ENCODE measurements around the gene OVAAL. TPM values are rescaled to one million over a fixed set of nuclear protein-coding genes. Genes with fewer than 3 reads are reported as not detected.

The OVAAL gene
- polyA plus RNA-seq, 3 donors = not detected

GRCh38 chr1:180585994-180586359 is 27.2 kb downstream of the OVAAL start:
- Mint-ChIP-seq H3K9me3 (peaks cover 0 to 17% (median 8%) of the 10 kb centered on the region in 7 donors), H3K36me3 (no peaks in the 10 kb centered on the region), H3K4me3 (no peak overlapping the region), H3K27me3 (ENCODE audit: low read depth in 3 of 3) (peaks cover 3 to 5% (median 3%) of the 10 kb centered on the region in 3 donors), H3K27ac (peak overlapping the region in 1 of 7 donors; percentile 38), H3K4me1 (peaks cover 5% of the 10 kb centered on the region)
- Histone ChIP-seq H3K9ac (ENCODE audit: insufficient read depth, low read length, poor library complexity, severe bottlenecking) (no peak overlapping the region), H4K20me1 (ENCODE audit: insufficient read depth, low read length) (no peaks in the 10 kb centered on the region), H3K27ac (ENCODE audit: low read depth in 1 of 2, low read length in 2 of 2) (no peak overlapping the region), H3K79me2 (ENCODE audit: insufficient read depth, low read length) (no peaks in the 10 kb centered on the region), H3K27me3 (ENCODE audit: control insufficient read depth in 2 of 2, insufficient read depth in 2 of 2, low read length in 2 of 2) (no peaks in the 10 kb centered on the region), H3K4me1 (ENCODE audit: control insufficient read depth in 1 of 2, insufficient read depth in 2 of 2, low read length in 2 of 2) (peaks cover 0 to 3% of the 10 kb centered on the region in 2 donors), H3K4me2 (replicated peaks; ENCODE audit: extremely low read depth, low read length, poor library complexity, severe bottlenecking) (no peak overlapping the region), H3K36me3 (replicated peaks in 1 of 2; ENCODE audit: control insufficient read depth in 1 of 2, insufficient read depth in 2 of 2, low read length in 2 of 2) (no peaks in the 10 kb centered on the region), H3K9me3 (replicated peaks in 1 of 2; ENCODE audit: control insufficient read depth in 1 of 2, insufficient read depth in 1 of 2, low read length in 2 of 2) (peaks cover 3 to 6% of the 10 kb centered on the region in 2 donors), H3K4me3 (replicated peaks in 1 of 3; ENCODE audit: low read depth in 2 of 3, low read length in 3 of 3) (no peak overlapping the region), H2AFZ (ENCODE audit: insufficient read depth, low read depth, low read length, poor library complexity, severe bottlenecking) (no peak overlapping the region)
- no peak for DNase-seq
- WGBS (ENCODE audit: insufficient coverage) = 96% methylated on average over 4 of the region's 4 CpGs
- no peak for TF ChIP-seq CTCF (IDR thresholded peaks at IDR 0.05)
- intact Hi-C loops (cut with micrococcal nuclease) = no loop called here

DNA sequence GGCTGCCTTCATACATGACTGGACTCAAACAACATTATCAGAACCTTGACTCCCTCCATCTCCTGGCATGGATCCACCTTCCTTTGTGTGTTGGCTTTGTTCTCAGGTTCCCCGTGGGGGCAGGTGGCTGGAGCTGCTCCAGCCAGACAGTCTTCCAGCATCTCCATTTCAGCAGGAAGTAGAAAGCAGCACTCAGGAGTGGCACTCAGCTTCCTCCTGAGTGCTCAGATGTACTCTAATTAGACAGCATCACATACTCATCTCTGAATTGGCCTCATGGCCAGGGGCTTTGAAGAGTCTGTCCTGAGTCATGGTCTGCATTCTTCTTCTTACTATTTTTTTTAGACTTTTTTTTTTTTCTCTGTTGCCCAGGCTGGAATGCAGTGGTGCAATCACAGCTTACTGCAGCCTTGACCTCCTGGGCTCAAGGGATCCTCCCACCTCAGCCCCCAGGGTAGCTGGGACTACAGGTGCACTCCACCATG is 27.9 kb downstream of the OVAAL start:
- H3K36me3 Mint-ChIP-seq = no peaks in the 10 kb centered on the region
- intact Hi-C loops (cut with micrococcal nuclease) = no loop called here

More for the DNA sequence above, 27.9 kb downstream of the OVAAL start:
- Histone ChIP-seq H3K4me3 (replicated peaks in 1 of 3; ENCODE audit: low read depth in 2 of 3, low read length in 3 of 3) (no peak overlapping the region), H3K4me1 (ENCODE audit: control insufficient read depth in 1 of 2, insufficient read depth in 2 of 2, low read length in 2 of 2) (peaks cover 0 to under 1% of the 10 kb centered on the region in 2 donors), H3K9ac (ENCODE audit: insufficient read depth, low read length, poor library complexity, severe bottlenecking) (no peak overlapping the region), H3K27me3 (ENCODE audit: control insufficient read depth in 2 of 2, insufficient read depth in 2 of 2, low read length in 2 of 2) (no peaks in the 10 kb centered on the region), H3K4me2 (replicated peaks; ENCODE audit: extremely low read depth, low read length, poor library complexity, severe bottlenecking) (no peak overlapping the region), H3K79me2 (ENCODE audit: insufficient read depth, low read length) (no peaks in the 10 kb centered on the region), H3K36me3 (replicated peaks in 1 of 2; ENCODE audit: control insufficient read depth in 1 of 2, insufficient read depth in 2 of 2, low read length in 2 of 2) (no peaks in the 10 kb centered on the region), H2AFZ (ENCODE audit: insufficient read depth, low read depth, low read length, poor library complexity, severe bottlenecking) (no peak overlapping the region), H4K20me1 (ENCODE audit: insufficient read depth, low read length) (no peaks in the 10 kb centered on the region), H3K27ac (ENCODE audit: low read depth in 1 of 2, low read length in 2 of 2) (no peak overlapping the region), H3K9me3 (replicated peaks in 1 of 2; ENCODE audit: control insufficient read depth in 1 of 2, insufficient read depth in 1 of 2, low read length in 2 of 2) (peaks cover 3 to 6% of the 10 kb centered on the region in 2 donors)
- no peak overlapping the region for H3K4me3 Mint-ChIP-seq
- TF ChIP-seq CTCF (IDR thresholded peaks at IDR 0.05) = no peak
- no CpG with 5 or more reads among the region's 1 CpG for WGBS (ENCODE audit: insufficient coverage)
- DNase-seq = no peak
- peaks cover 2% of the 10 kb centered on the region for H3K4me1 Mint-ChIP-seq
- H3K9me3 Mint-ChIP-seq = peaks cover 0 to 17% (median 8%) of the 10 kb centered on the region in 7 donors
- H3K27ac Mint-ChIP-seq = peak overlapping the region in 1 of 7 donors; percentile 45
- H3K27me3 Mint-ChIP-seq (ENCODE audit: low read depth in 3 of 3) = peaks cover 3 to 5% (median 3%) of the 10 kb centered on the region in 3 donors

Data from CD14-positive monocyte (primary cell).